A673 (cell line): ENCODE data around the gene MEGF8. TPM values are rescaled to one million over a fixed set of nuclear protein-coding genes. Genes with fewer than 3 reads are reported as not detected.

ENCODE experiments used
- BruUV-seq: library from RNA; stranded (reverse); fragments of 400-500 nt; replicated peaks from 2 replicates; lab custom pipeline; 2021; lab: Mats Ljungman, UMichigan
- CTCF ChIA-PET: fragments of 300-600 bp; sonication (Branson Sonifier 250); formaldehyde crosslinking; loops from one replicate; lab custom pipeline; 2022; ENCODE audit warnings: antibody characterized with exemption; lab: Charles Lee
- POLR2A ChIA-PET: fragments of 300-600 bp; sonication (Branson Sonifier 250); formaldehyde crosslinking; loops from one replicate; lab custom pipeline; 2022; ENCODE audit warnings: antibody characterized with exemption; ENCODE audit not compliant: low non-redundant PET; lab: Charles Lee
- DNase-seq: peaks from one replicate; pipeline ENCODE4 v3.0.0-alpha.2; 2015; ENCODE audit warnings: low spot score
- H3K27ac ChIP-seq: fragments of 200-600 bp; sonication (generic); 2 replicates; pipeline ENCODE4 v1.5.1; 2016; ENCODE audit warnings: mixed run types, low read depth, mild to moderate bottlenecking, mixed read lengths, antibody characterized with exemption, low read length; ENCODE audit not compliant: poor library complexity, severe bottlenecking
- H3K27me3 ChIP-seq: fragments of 200-600 bp; sonication (generic); replicated peaks from 2 replicates; pipeline ENCODE4 v1.6.1; 2017; ENCODE audit warnings: mixed run types, low read depth, mild to moderate bottlenecking, mixed read lengths, antibody characterized with exemption, low read length; ENCODE audit not compliant: insufficient read depth, poor library complexity
- H3K36me3 ChIP-seq: fragments of 200-600 bp; sonication (generic); 2 replicates; pipeline ENCODE4 v1.6.1; 2016; ENCODE audit warnings: mixed run types, mild to moderate bottlenecking, mixed read lengths, antibody characterized with exemption, low read length; ENCODE audit not compliant: insufficient read depth, poor library complexity, severe bottlenecking
- H3K4me1 ChIP-seq: fragments of 200-600 bp; sonication (generic); 2 replicates; pipeline ENCODE4 v1.6.1; 2017; ENCODE audit warnings: mixed run types, mild to moderate bottlenecking, mixed read lengths, antibody characterized with exemption, low read length; ENCODE audit not compliant: insufficient read depth, poor library complexity, severe bottlenecking
- H3K4me3 ChIP-seq: fragments of 200-600 bp; sonication (generic); 2 replicates; pipeline ENCODE4 v1.5.1; 2016; ENCODE audit warnings: low read depth, mixed run types, mild to moderate bottlenecking, mixed read lengths, low read length; ENCODE audit not compliant: poor library complexity, severe bottlenecking
- H3K9me3 ChIP-seq: fragments of 200-600 bp; sonication (generic); 2 replicates; pipeline ENCODE4 v1.6.1; 2016; ENCODE audit warnings: mixed run types, low read depth, mild to moderate bottlenecking, mixed read lengths, antibody characterized with exemption, low read length; ENCODE audit not compliant: poor library complexity, severe bottlenecking
- EZH2 ChIP-seq: fragments of 200-600 bp; sonication (generic); IDR thresholded peaks from 2 replicates; pipeline ENCODE4 v1.6.1; 2017; ENCODE audit warnings: borderline replicate concordance, low read depth, mild to moderate bottlenecking, mixed read lengths, antibody characterized with exemption, low read length; ENCODE audit not compliant: poor library complexity, severe bottlenecking
- intact Hi-C: fragments of 100-400 bp; cut with micrococcal nuclease; formaldehyde crosslinking; loops from one replicate; pipeline ENCODE4 v1.10.0; 2022; ENCODE audit not compliant: unreplicated experiment
- total RNA-seq: library from RNA; stranded (reverse); gene quantifications from 2 replicates; pipeline ENCODE4 v1.2.3, GENCODE V29; 2021
- TF ChIP-seq, protein P1 (sequence below): fragments of 300-800, 200-600 bp; sonication (generic); conservative IDR thresholded peaks from 2 replicates; pipeline ENCODE4 v1.5.1; 2017; ENCODE audit warnings: low read depth, mild to moderate bottlenecking, antibody characterized with exemption, low read length, moderate library complexity, mixed read lengths

Gene MEGF8
- total RNA-seq, 1 experiment from 2014 or later, result 28.5 TPM

DNA sequence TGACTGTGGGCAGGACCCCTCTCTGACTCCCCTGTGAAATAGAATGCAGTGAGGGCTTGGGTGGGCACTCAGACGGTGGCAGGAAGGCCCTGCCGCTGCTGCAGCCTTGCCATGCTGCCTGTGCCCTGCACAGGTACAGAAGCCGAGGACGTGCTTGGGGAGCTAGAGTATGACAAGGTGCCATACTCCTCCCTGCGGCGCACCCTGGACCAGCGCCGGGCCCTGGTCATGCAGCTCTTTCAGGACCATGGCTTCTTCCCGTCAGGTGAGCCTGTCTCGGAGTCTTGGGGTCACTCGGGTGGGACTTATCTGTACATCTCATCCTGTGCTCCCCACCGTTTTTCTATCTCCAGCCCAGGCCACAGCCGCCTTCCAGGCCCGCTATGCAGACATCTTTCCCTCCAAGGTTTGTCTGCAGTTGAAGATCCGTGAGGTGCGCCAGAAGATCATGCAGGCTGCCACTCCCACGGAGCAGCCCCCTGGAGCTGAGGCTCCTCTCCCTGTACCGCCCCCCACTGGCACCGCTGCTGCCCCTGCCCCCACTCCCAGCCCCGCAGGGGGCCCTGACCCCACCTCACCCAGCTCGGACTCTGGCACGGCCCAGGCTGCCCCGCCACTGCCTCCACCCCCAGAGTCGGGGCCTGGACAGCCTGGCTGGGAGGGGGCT is 30.8 kb upstream of the MEGF8 start:
- Histone ChIP-seq H3K4me1 (no peaks in the 10 kb centered on the region), H3K27me3 (no peaks in the 10 kb centered on the region), H3K27ac (no peak overlapping the region), H3K9me3 (no peaks in the 10 kb centered on the region), H3K36me3 (peaks cover 76% of the 10 kb centered on the region), H3K4me3 (no peak overlapping the region)
- CTCF ChIA-PET, result interaction anchor here (0.6 kb wide), 1 partner anchor 49 kb away, joined by 5 read pairs; no protein-coding TSS in a partner anchor
- DNase-seq, result no peak
- BruUV-seq, result no TSS peak
- POLR2A ChIA-PET, result no interaction called here
- TF ChIP-seq, protein P1, sequence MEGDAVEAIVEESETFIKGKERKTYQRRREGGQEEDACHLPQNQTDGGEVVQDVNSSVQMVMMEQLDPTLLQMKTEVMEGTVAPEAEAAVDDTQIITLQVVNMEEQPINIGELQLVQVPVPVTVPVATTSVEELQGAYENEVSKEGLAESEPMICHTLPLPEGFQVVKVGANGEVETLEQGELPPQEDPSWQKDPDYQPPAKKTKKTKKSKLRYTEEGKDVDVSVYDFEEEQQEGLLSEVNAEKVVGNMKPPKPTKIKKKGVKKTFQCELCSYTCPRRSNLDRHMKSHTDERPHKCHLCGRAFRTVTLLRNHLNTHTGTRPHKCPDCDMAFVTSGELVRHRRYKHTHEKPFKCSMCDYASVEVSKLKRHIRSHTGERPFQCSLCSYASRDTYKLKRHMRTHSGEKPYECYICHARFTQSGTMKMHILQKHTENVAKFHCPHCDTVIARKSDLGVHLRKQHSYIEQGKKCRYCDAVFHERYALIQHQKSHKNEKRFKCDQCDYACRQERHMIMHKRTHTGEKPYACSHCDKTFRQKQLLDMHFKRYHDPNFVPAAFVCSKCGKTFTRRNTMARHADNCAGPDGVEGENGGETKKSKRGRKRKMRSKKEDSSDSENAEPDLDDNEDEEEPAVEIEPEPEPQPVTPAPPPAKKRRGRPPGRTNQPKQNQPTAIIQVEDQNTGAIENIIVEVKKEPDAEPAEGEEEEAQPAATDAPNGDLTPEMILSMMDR, result no peak
- no peak for TF ChIP-seq EZH2
- intact Hi-C loops, result no loop called here

DNA sequence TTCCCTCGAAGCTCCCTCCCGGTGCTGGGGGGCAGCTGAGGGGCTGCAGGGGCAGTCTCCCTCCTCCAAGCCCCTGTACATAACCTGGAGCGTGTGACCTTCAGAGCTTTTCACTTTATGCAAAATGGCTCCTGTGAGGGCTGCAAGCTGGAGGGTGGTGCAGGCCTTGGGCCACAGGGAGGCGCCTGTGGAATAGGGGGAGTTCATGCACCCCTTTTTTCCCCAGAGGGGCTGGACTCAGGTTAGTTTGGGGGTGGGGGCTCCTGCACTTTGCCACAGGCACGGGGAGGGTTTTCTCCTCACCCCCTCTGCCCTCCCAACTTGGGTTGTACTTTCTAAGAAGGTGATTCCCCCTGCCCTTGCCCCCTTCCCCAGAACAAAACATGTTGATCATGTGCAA is 30.1 kb upstream of the MEGF8 start:
- H3K36me3 ChIP-seq, result peaks cover 76% of the 10 kb centered on the region
- peak overlapping the region; percentile 30 for H3K27ac ChIP-seq
- no peaks in the 10 kb centered on the region for H3K9me3 ChIP-seq
- BruUV-seq, result TSS peak; percentile 39
- no peaks in the 10 kb centered on the region for H3K27me3 ChIP-seq
- no peak for TF ChIP-seq EZH2
- TF ChIP-seq, protein P1, result no peak
- no peak overlapping the region for H3K4me3 ChIP-seq
- intact Hi-C loops, result no loop called here
- ChIA-PET CTCF (interaction anchor here (0.6 kb wide), 2 partner anchors 45 to 48 kb away, joined by 5 to 14 read pairs; no protein-coding TSS in a partner anchor), POLR2A (interaction anchor here (0.7 kb wide), 1 partner anchor 76 kb away, joined by 3 read pairs; no protein-coding TSS in a partner anchor)
- DNase-seq, result no peak
- H3K4me1 ChIP-seq, result no peaks in the 10 kb centered on the region

GRCh38 chr19:42295831-42296525 is 29.5 kb upstream of the MEGF8 start:
- TF ChIP-seq, protein P1, result peak; percentile 91
- no peak for TF ChIP-seq EZH2
- CTCF ChIA-PET, result interaction anchor here (0.6 kb wide), 1 partner anchor 44 kb away, joined by 14 read pairs; no protein-coding TSS in a partner anchor
- BruUV-seq, result no TSS peak
- peak overlapping the region; percentile 30 for H3K27ac ChIP-seq
- peak; percentile 76 for DNase-seq
- no peaks in the 10 kb centered on the region for H3K27me3 ChIP-seq
- POLR2A ChIA-PET, result interaction anchor here (0.7 kb wide), 1 partner anchor 77 kb away, joined by 3 read pairs; no protein-coding TSS in a partner anchor
- intact Hi-C loops, result no loop called here
- H3K4me3 ChIP-seq, result no peak overlapping the region
- H3K9me3 ChIP-seq, result no peaks in the 10 kb centered on the region
- H3K36me3 ChIP-seq, result peaks cover 70% of the 10 kb centered on the region
- H3K4me1 ChIP-seq, result peaks cover under 1% of the 10 kb centered on the region
